ENCODE results near the gene TMEM63C. TPM values are rescaled to one million over a fixed set of nuclear protein-coding genes. Genes with fewer than 3 reads are reported as not detected.

TMEM63C gene
- total RNA-seq, 4 donors from 2014 or later = 20.1 to 60.2 (median 33.9) TPM

GRCh38 chr14:77139540-77140358 is 41.8 kb upstream of the TMEM63C start:
- Histone ChIP-seq H3K36me3 (no peaks in the 10 kb centered on the region), H3K27ac (no peak overlapping the region), H3K9me3 (no peaks in the 10 kb centered on the region), H3K4me3 (peak overlapping the region in 1 of 4 donors; percentile 14), H3K27me3 (peaks cover 98% of the 10 kb centered on the region), H3K4me1 (peaks cover 0 to 26% (median 20%) of the 10 kb centered on the region in 4 donors)
- TF ChIP-seq CTCF (IDR thresholded peaks at IDR 0.05) (peak; percentile 27 to 49 (median 35)), POLR2A (IDR thresholded peaks at IDR 0.05) (no peak)
- DNase-seq = peak; percentile 22
- 2% methylated on average over 36 of the region's 52 CpGs; no CpG with 5 or more reads in 1 of the 2 donors for WGBS, 2 donors (ENCODE audit: low coverage in 1 of 2)
- in situ Hi-C loops (cut with MboI; ENCODE audit: low pct_ligation_motif_present in 1 of 4, low pct_unique_long_range_greater_than_20kb in 1 of 4, low sequenced_read_pairs in 3 of 4) (loop anchor here in 2 of 4 donors (10.0 to 25.0 kb wide), 2 partner anchors 173 to 175 kb away; partner anchors contain the start of genes GSTZ1 (in 1 of the 2) and POMT2 (in 1 of the 2)), intact Hi-C loops (cut with DNase I; ENCODE audit: low total_unique reads) (no loop called here)

GRCh38 chr14:77140359-77141213 is 41.0 kb upstream of the TMEM63C start:
- intact Hi-C loops (cut with DNase I; ENCODE audit: low total_unique reads) = no loop called here
- no peak overlapping the region for H3K27ac ChIP-seq
- H3K9me3 ChIP-seq = no peaks in the 10 kb centered on the region
- peaks cover 0 to 26% (median 20%) of the 10 kb centered on the region in 4 donors for H3K4me1 ChIP-seq
- no peak for TF ChIP-seq POLR2A (IDR thresholded peaks at IDR 0.05)
- no peak for TF ChIP-seq EP300 (IDR thresholded peaks at IDR 0.05; ENCODE audit: low read depth)
- no peak for TF ChIP-seq POLR2AphosphoS5 (IDR thresholded peaks at IDR 0.05)
- no peak for TF ChIP-seq CTCF (IDR thresholded peaks at IDR 0.05)
- 0 to 4% methylated on average over 1 to 44 of the region's 67 CpGs for WGBS, 2 donors (ENCODE audit: low coverage in 1 of 2)
- H3K36me3 ChIP-seq = no peaks in the 10 kb centered on the region
- DNase-seq = no peak
- in situ Hi-C loops (cut with MboI; ENCODE audit: low pct_ligation_motif_present in 1 of 4, low pct_unique_long_range_greater_than_20kb in 1 of 4, low sequenced_read_pairs in 3 of 4) = loop anchor here in 2 of 4 donors (10.0 to 25.0 kb wide), 2 partner anchors 172 to 174 kb away; partner anchors contain the start of genes GSTZ1 (in 1 of the 2) and POMT2 (in 1 of the 2)
- peaks cover 98% of the 10 kb centered on the region for H3K27me3 ChIP-seq
- peak overlapping the region in 2 of 4 donors; percentile 22 to 40 for H3K4me3 ChIP-seq

- intact Hi-C loops (cut with DNase I; ENCODE audit: low total_unique reads) = no loop called here
- peak within 1 kb of the TSS in 2 of 4 donors; percentile 22 to 40 for H3K4me3 ChIP-seq
- no peaks in the 10 kb centered on the region for H3K9me3 ChIP-seq
- TF ChIP-seq CTCF (IDR thresholded peaks at IDR 0.05) (peak in 4 of 5 experiments; percentile 6 to 35 (median 30)), POLR2A (IDR thresholded peaks at IDR 0.05) (no peak)
- 0% methylated on average over 4 to 53 of the region's 77 CpGs for WGBS, 2 donors (ENCODE audit: low coverage in 1 of 2)
- peaks cover 0 to 26% (median 20%) of the 10 kb centered on the region in 4 donors for H3K4me1 ChIP-seq
- H3K36me3 ChIP-seq = no peaks in the 10 kb centered on the region
- H3K27me3 ChIP-seq = peaks cover 100% of the 10 kb centered on the region
- H3K27ac ChIP-seq = no peak within 1 kb of the TSS
- DNase-seq = no peak
- in situ Hi-C loops (cut with MboI; ENCODE audit: low pct_ligation_motif_present in 1 of 4, low pct_unique_long_range_greater_than_20kb in 1 of 4, low sequenced_read_pairs in 3 of 4) = loop anchor here in 2 of 4 donors (10.0 to 25.0 kb wide), 2 partner anchors 171 to 173 kb away; partner anchors contain the start of genes GSTZ1 (in 1 of the 2) and POMT2 (in 1 of the 2)
These were observed 40.2 kb upstream of the TMEM63C start, which contains the start of gene ZDHHC22 for GRCh38 chr14:77141214-77142004. Gene ZDHHC22 (minus strand): TSS chr14:77141791. CDS start chr14:77139738, 2,053 bp downstream.
